SK-N-DZ (cell line): ENCODE results near the gene TERT.

Experiments used
- DNase-seq: peaks from one replicate; pipeline ENCODE4 v3.0.0-alpha.2; 2015; ENCODE audit warnings: low spot score
- small RNA-seq, 2 experiments: library from RNA; depleted of rRNA; stranded (forward); fragments of <200 nt; gene quantifications; one replicate each; pipeline ENCODE3, GENCODE V24; 2014

Gene TERT

DNA sequence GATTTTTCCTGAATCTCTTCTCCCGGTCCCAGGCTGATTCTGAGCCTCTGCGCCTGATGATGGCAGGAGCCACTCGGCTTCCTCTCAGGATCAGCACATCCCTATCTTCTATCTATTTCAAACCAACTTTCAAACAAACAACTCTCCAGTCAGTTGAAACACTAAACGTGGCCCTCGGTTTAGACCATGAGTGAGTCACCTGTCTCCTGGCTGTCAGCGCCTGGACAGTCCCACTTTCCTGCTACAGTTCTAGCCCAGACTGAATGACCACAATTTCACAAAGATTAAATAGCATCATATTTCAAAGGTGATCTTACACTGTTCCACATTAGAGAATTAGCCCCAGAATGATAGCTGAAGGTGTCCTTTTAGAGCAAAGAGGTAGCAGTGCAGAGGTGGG is 87.3 kb downstream of the TERT start:
- no peak for DNase-seq

DNA sequence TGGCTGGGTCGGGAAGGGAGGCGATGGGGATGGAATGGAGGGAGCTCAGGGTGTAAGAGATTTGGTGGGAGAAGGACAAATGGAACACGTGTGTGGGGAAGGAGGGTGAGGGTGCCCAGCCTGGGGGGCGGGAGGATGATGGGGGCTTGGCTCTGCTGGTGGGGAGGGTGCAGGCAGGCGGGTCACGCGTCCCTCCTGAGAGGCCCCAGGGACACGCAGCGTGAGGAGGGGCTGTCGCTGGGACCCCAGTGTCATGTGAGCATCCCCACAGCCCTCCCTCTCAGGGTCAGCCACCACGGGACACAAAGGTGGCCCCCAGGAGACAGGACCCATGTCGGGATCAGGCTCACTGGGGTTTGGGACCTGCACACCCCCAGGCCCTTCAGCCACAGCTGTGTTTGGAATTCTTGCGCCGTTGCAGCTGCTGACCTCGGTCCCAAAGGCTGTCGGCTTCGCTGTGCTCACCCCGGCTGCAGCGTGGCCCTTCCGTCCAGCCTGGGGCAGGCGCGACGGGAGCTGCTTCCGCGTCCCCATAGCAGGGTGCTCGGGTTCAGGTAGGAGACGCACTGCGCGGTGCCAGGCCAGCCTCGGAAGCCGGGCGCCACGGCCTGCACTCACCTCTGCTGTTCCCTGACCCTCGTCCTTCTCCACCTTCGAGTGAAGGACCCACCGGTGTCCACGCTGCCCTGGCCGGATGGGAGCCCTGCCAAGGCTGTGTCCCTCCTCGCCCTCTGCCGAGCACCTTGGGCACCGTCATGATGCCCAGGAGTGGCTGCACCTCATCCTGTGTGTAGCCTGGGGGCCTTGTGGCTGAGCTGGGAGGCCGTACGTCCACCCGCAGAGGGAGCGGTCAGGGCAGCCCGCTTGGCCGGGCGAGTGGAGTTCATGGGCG is 88.1 kb downstream of the TERT start:
- DNase-seq = no peak

DNA sequence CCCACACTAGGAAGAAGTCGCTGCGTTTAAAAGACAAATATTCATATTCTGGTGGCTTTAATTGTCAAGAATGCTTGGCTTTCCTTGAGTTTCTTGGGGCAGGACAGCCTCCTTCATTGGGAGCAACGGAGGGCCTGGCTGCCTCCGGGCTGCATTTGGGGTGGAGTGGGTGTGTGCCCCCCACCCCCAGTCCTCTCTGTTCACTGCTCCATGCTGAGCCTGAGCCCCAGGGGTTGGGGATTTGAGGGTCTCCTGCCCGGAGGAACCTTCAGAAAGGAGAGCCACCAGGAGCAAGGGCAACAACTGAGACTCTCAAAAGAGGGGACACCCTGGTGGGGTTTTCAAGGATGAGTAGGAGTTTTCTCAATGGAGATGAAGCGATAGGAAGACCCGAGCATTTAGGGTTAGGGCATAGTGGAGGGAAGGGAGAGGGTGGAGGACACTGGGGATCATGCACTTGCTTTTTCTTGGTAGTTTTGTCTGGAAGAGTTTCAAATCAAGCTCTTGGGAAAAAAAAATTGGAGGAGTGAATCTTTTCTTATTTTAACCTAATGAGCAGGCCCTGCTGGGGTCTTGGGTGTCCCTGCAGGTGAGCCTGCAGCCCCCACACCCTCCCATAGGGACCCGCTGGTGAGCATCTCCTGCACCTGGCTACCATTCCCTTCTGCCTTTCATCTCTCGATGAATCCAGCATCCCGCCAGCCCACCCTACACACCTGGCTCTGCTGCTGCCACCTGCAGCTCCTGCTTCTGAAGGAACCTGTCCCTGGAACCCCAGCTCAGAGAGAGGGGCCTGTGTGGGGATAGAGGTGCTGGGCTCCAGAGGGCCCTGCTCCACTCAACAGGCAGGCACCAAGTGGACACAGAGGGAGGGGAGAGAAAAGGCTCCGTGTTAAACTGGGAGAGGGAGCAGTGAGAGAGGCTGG is 89.3 kb downstream of the TERT start:
- no peak for DNase-seq

DNA sequence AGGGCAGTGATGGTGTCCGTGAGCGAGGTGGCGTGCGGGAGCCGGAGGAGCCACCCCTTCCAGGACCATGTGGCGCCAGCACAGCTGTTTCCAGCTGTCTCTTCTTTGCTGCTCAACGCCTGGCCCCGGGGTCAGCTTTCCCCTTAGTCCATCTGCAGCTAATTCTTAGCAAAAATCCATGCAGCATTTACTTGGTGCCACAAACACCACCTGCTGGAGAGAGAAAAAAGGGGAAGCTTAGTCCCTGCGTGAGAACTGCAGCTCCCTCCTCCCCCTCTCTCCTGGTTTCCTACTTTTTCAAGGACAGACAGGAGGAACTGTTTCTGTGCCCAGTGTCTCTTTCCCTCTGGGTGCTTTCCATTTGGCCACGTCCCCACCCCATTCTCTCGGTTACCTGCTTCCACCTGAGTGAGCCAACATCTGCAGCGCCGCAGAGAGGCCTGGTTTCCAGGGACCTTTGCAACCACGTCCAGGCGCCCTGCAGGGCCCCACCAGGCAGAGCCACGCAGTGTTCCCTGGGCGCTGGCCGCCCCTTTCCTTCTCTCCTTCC is 90.1 kb downstream of the TERT start:
- DNase-seq = peak; percentile 46

DNA sequence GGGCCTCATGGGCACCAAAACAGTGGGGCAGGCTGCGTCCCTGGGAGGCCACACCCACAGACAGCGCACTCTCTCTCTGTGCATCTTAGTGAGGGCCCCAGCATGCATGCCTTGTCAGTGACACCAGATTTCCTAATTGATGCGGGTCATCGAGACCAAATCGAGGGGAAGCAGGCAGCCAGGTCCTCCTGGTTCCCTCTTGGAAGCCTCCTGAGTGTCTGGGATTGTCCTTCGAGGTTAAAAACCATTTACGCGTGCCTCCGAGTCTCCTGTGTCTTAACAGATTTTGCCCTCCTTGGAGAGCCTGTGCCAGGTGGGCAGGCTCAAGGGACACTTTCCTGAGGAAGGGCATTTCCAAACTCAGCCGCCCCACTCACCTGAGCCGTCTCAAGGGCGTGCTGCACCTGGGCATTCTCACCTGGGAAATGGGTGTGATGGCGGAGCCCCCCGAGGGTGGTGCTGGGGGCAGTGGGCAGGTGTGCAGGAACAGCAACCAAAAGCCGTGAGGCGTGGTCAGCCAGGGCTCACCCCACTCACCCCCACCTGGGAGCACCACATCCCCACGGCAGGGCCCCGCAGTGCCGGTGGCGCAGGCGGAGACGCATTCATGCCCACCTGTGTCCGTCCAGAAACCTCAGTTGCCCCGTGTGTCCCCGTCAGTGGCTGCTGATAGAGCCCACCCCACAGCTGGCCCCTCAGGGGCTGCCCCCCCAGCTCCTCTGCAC is 90.7 kb downstream of the TERT start:
- DNase-seq = no peak

DNA sequence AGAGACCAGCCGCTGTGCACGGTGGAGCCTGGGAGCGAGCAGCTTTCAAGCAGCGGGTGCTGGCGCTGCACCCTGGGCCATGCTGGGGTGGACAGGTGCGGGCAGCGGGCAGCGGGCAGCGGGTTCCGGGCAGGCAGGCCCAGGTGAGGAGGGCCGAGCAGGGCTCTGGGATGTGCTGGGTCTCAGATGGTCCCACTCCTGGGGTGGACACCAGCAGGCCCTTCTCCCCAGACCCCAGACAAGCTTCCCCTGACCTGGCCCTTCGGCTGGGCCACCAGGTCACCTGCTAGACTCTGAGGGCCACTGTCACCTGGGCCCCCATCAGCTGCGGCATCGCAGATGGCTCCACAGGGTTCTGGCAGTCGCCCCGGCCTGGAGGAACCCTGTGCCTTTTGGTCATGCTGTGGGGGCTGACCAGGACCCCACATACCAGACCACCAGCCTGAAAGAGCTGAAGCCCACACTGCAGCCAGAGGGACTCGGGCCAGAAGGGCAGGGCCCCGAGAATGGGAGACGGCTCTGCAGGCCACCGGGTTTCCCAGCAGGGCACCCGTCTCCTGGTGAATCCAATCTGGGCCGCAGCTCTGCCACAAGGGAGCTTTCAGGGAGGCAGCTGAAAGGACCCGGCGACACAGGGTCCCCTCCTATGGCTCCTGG is 91.4 kb downstream of the TERT start:
- no peak for DNase-seq

Small RNAs within 50 kb of the gene (small RNA-seq; reads per million reads assigned to genes)
- gene MIR4457 = 0 reads per million in 2 experiments
